SK-N-SH (cell line): ENCODE measurements around the gene PLIN5. TPM values are rescaled to one million over a fixed set of nuclear protein-coding genes. Genes with fewer than 3 reads are reported as not detected.

Source experiments
- CTCF ChIA-PET: fragments of 300-600, 350-600 bp; formaldehyde crosslinking; extraction: SDS; loops from one replicate; lab custom pipeline; 2021; lab: Yijun Ruan, JAX
- POLR2A ChIA-PET: fragments of 350-600 bp; sonication (Branson Sonifier 250); formaldehyde crosslinking; extraction: SDS; loops from one replicate; lab custom pipeline; 2020; ENCODE audit warnings: antibody characterized with exemption, inconsistent platforms; lab: Yijun Ruan, JAX
- DNase-seq: peaks from one replicate; pipeline ENCODE4 v3.0.0; 2012
- H2AFZ ChIP-seq: fragments of 200-600 bp; sonication (generic); 2 replicates; pipeline ENCODE4 v1.8.1; 2016; ENCODE audit warnings: antibody characterized with exemption, mild to moderate bottlenecking, low read depth
- H3F3A ChIP-seq: fragments of 200-600 bp; sonication (generic); replicated peaks from 2 replicates; pipeline ENCODE3; 2016; ENCODE audit warnings: antibody characterized with exemption, mild to moderate bottlenecking; ENCODE audit not compliant: insufficient read depth
- H3K27ac ChIP-seq, 2 experiments: fragments of 200-500 bp in 1 of 2; fragments of 200-600 bp in 1 of 2; sonication (Bioruptor generic) in 1 of 2; sonication (generic), shearing (Covaris generic) in 1 of 2; 2 replicates each; pipeline versions ENCODE4 v1.5.1 to v1.6.1; 2014 to 2016; ENCODE audit warnings: low read depth in 2 of 2, inconsistent platforms in 1 of 2, low read length in 1 of 2, mild to moderate bottlenecking in 1 of 2, mixed read lengths in 1 of 2
- H3K27me3 ChIP-seq: fragments of 200-600 bp; sonication (generic), shearing (Covaris generic); 2 replicates; pipeline ENCODE4 v1.6.1; 2016; ENCODE audit warnings: mixed run types; ENCODE audit not compliant: insufficient read depth
- H3K36me3 ChIP-seq, 2 experiments: fragments of 200-500 bp in 1 of 2; fragments of 200-600 bp in 1 of 2; sonication (Bioruptor generic) in 1 of 2; sonication (generic) in 1 of 2; replicated peaks in 1 of 2; 2 replicates each; pipeline versions ENCODE3 to v1.5.1; 2014 to 2016; ENCODE audit warnings: low read length in 1 of 2, mild to moderate bottlenecking in 1 of 2; ENCODE audit not compliant: insufficient read depth in 2 of 2, control insufficient read depth in 1 of 2
- H3K4me1 ChIP-seq, 2 experiments: fragments of 200-500 bp in 1 of 2; fragments of 200-600 bp in 1 of 2; sonication (Bioruptor generic) in 1 of 2; sonication (generic), shearing (Covaris generic) in 1 of 2; 2 replicates each; pipeline versions ENCODE4 v1.5.1 to v1.6.1; 2014 to 2016; ENCODE audit warnings: low read depth in 1 of 2, low read length in 1 of 2, mixed run types in 1 of 2; ENCODE audit not compliant: insufficient read depth in 2 of 2, control insufficient read depth in 1 of 2
- H3K4me2 ChIP-seq: fragments of 200-600 bp; sonication (generic), shearing (Covaris generic); 2 replicates; pipeline ENCODE4 v1.6.1; 2017; ENCODE audit warnings: mixed run types
- H3K4me3 ChIP-seq, 2 experiments: fragments of 200-500 bp in 1 of 2; fragments of 200-600 bp in 1 of 2; sonication (Bioruptor generic) in 1 of 2; sonication (generic), shearing (Covaris generic) in 1 of 2; 2 replicates each; pipeline versions ENCODE4 v1.5.1 to v1.8.1; 2014 to 2016; ENCODE audit warnings: low read depth in 2 of 2, inconsistent platforms in 1 of 2, low read length in 1 of 2, mild to moderate bottlenecking in 1 of 2, mixed read lengths in 1 of 2, moderate library complexity in 1 of 2
- H3K79me2 ChIP-seq: fragments of 200-600 bp; sonication (generic); 2 replicates; pipeline ENCODE4 v1.8.1; 2017; ENCODE audit warnings: mild to moderate bottlenecking; ENCODE audit not compliant: insufficient read depth
- H3K9ac ChIP-seq: fragments of 200-600 bp; sonication (generic); 2 replicates; pipeline ENCODE4 v1.6.1; 2017; ENCODE audit warnings: mixed run types
- H3K9me2 ChIP-seq: fragments of 200-600 bp; sonication (generic); 2 replicates; pipeline ENCODE4 v1.6.1; 2017; ENCODE audit warnings: mixed run types
- H3K9me3 ChIP-seq: fragments of 200-600 bp; sonication (generic); 2 replicates; pipeline ENCODE4 v1.6.1; 2017; ENCODE audit warnings: mixed run types, mild to moderate bottlenecking, moderate library complexity
- H4K20me1 ChIP-seq: fragments of 200-600 bp; sonication (generic); 2 replicates; pipeline ENCODE4 v1.6.1; 2017; ENCODE audit warnings: mild to moderate bottlenecking, mixed run types; ENCODE audit not compliant: insufficient read depth
- CTCF ChIP-seq: fragments of 200-600 bp; sonication (generic); IDR thresholded peaks from 2 replicates; pipeline ENCODE4 v1.6.1; 2017; ENCODE audit warnings: antibody characterized with exemption, mild to moderate bottlenecking, moderate library complexity
- EZH2phosphoT487 ChIP-seq: fragments of 200-600 bp; sonication (generic); IDR thresholded peaks from 2 replicates; pipeline ENCODE4 v1.6.1; 2017; ENCODE audit warnings: low read depth, mixed run types, mild to moderate bottlenecking, antibody characterized with exemption, moderate library complexity, borderline replicate concordance
- FOXJ3 ChIP-seq: sonication (generic); formaldehyde crosslinking; IDR thresholded peaks from 2 replicates; pipeline ENCODE4 v1.5.1; 2020; ENCODE audit warnings: mild to moderate bottlenecking, missing genetic modification reagents
- GABPA ChIP-seq: IDR thresholded peaks from 2 replicates; pipeline ENCODE4 v1.4.0; 2012; ENCODE audit warnings: low read depth, mild to moderate bottlenecking
- GATA2 ChIP-seq: sonication (generic); formaldehyde crosslinking; IDR thresholded peaks from 2 replicates; pipeline ENCODE4 v1.5.0; 2020; ENCODE audit warnings: mild to moderate bottlenecking, missing genetic modification reagents
- NRF1 ChIP-seq: IDR thresholded peaks from 2 replicates; pipeline ENCODE4 v1.6.1; 2012; ENCODE audit warnings: low read depth, mild to moderate bottlenecking, low read length
- RFX5 ChIP-seq: IDR thresholded peaks from 2 replicates; pipeline ENCODE4 v1.6.1; 2012; ENCODE audit warnings: mild to moderate bottlenecking, improper control_type of control experiment, low read length
- SIN3A ChIP-seq: IDR thresholded peaks from 2 replicates; pipeline ENCODE4 v1.6.1; 2012; ENCODE audit warnings: low read depth, mild to moderate bottlenecking, low read length, moderate library complexity, borderline replicate concordance
- TEAD4 ChIP-seq: IDR thresholded peaks from 2 replicates; pipeline ENCODE4 v1.4.0; 2012; ENCODE audit warnings: mild to moderate bottlenecking, borderline replicate concordance; ENCODE audit not compliant: insufficient read depth
- USF1 ChIP-seq: IDR thresholded peaks from 2 replicates; pipeline ENCODE4 v1.4.0; 2012; ENCODE audit warnings: low read depth, borderline replicate concordance
- ZBTB33 ChIP-seq: IDR thresholded peaks from 2 replicates; pipeline ENCODE4 v1.4.0; 2012; ENCODE audit warnings: low read depth, borderline replicate concordance
- WGBS: methylation state at CpG from one replicate; pipeline ENCODE4 v1.1.6; 2017; ENCODE audit warnings: low lambda C conversion rate; 5-methylcytosine and 5-hydroxymethylcytosine counted together
- polyA plus RNA-seq, 3 experiments: library from polyadenylated mRNA; depleted of rRNA; stranded (reverse); fragments of >200 nt; gene quantifications; 2 replicates each; pipeline ENCODE4 v1.2.3, GENCODE V29; 2012
- TF ChIP-seq, protein P1 (sequence below): fragments of 150-350 bp; IDR thresholded peaks from 2 replicates; pipeline ENCODE4 v1.6.1; 2017; ENCODE audit warnings: antibody characterized with exemption, low read length, low read depth, borderline replicate concordance

The PLIN5 gene
- polyA plus RNA-seq, 1 of the 3 experiments (the other 2 are of a cell fraction): 0.59 TPM

DNA sequence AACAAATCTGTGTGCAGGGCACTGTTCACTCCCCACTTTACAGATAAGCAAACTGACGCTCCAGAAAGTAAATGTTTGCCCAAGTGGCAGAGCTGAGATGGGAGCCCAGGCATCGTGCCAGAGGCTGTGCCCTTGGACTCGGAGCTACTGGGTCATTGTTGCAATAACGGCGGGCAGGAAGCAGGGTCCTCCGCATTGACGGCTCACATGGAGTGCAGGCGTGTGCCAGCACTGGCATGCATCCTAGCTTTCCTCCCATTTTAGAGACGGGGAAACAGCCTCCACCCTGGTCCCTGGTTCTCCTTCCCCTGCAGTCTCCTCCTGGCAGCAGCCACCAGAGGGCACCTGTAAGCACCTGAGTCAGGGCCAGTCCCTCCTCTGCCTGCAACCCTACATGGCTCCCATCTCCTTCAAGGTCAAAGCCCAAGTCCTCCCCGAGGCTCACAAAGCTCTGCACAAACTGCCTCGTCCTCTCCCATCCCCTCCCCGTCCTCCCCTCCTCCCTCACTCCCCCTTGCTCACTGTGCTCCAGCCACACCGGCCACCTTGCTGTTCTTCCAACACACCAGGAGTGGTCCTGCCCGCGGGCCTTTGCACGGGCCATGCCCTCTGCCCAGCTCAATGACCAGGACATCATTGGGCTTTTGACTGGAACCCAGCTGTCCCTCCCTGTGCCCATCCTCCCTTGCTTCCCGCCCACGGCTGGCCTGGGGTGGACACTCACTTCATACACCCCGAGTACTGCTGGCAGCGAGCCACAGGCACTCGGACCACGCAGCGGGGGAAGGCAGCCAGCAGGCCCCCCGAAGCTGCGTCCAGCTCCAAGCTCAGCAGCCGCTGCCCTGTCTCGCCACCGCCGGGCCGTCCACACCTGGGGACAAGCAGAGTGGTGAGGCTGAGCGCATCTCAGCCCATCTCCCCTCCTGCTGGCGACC is 12.5 kb upstream of the PLIN5 start:
- H3K9me2 ChIP-seq: no peaks in the 10 kb centered on the region
- H3K27me3 ChIP-seq: peaks cover 10% of the 10 kb centered on the region
- TF ChIP-seq CTCF (peak; percentile 50), FOXJ3 (no peak)
- ChIA-PET POLR2A (interaction anchor here (0.6 kb wide), 1 partner anchor 22 kb away, joined by 4 read pairs; no protein-coding TSS in a partner anchor), CTCF (interaction anchor here (0.6 to 3.0 kb wide), 14 partner anchors 9 to 93 kb away, joined by 3 to 21 read pairs (median 4); partner anchors contain the start of genes PLIN5 and SEMA6B)
- H3F3A ChIP-seq: no peaks in the 10 kb centered on the region
- H4K20me1 ChIP-seq: no peaks in the 10 kb centered on the region
- no peaks in the 10 kb centered on the region for H3K79me2 ChIP-seq
- no peaks in the 10 kb centered on the region for H3K9me3 ChIP-seq
- no peak overlapping the region for H3K27ac ChIP-seq
- no peak overlapping the region for H3K9ac ChIP-seq
- H3K4me2 ChIP-seq: no peak overlapping the region
- 19% methylated on average over 15 of the region's 32 CpGs for WGBS
- no peak overlapping the region for H2AFZ ChIP-seq
- H3K4me3 ChIP-seq: no peak overlapping the region
- DNase-seq: peak; percentile 59
- no peaks in the 10 kb centered on the region for H3K4me1 ChIP-seq
- no peaks in the 10 kb centered on the region for H3K36me3 ChIP-seq

DNA sequence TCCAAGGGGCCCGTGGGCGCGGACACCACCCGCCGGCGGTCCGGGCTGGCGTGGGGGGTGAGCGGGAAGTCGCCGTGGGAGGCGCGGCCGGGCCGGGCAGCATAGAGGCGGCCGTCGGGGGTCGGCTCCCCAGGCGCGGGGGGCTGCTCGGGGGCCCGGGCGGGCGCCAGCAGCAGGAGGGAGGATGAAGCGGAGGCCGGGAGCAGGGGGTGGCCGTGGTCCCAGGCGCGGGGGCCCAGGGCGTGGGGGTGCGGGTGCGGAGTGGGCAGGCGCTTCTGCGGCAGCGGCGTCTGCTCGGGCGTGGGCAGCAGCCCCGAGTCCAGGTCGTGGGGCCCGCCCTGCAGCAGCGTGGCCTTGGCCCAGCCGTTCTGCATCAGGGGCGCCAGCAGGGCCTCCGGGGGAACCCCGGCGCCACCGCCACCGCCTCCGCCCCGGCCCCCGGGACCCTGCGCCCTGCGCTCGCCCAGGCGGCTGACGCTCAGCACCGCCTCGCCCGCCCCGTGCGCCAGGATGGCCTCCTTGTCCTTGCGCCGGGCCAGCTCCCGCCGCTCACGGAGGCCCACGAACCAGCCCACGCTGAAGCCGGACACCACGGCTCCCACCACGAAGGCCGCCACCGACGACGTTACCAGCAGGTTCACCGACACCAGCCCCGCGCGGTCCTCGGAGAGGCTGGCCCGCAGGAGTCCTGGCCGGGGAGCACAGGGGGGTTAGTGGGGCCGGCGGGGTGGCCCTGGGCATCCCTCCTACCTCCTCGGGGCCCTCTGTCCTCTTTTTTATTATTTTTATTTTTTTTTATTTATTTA is 9.0 kb upstream of the PLIN5 start:
- Histone ChIP-seq H3K9ac (no peak overlapping the region), H3K36me3 (no peaks in the 10 kb centered on the region), H3K9me3 (no peaks in the 10 kb centered on the region), H3K9me2 (no peaks in the 10 kb centered on the region), H4K20me1 (no peaks in the 10 kb centered on the region), H3K27ac (no peak overlapping the region), H3F3A (no peaks in the 10 kb centered on the region), H3K4me3 (no peak overlapping the region), H3K4me1 (no peaks in the 10 kb centered on the region; a peak in 1 of 4 replicates), H3K4me2 (no peak overlapping the region)
- DNase-seq: no peak
- CTCF ChIA-PET: interaction anchor here (1.7 kb wide), 1 partner anchor 20 kb away, joined by 6 read pairs; no protein-coding TSS in a partner anchor
- TF ChIP-seq GABPA (no peak), TEAD4 (no peak), GATA2 (CRISPR knock-in tag) (no peak), ZBTB33 (no peak), EZH2phosphoT487 (no peak), RFX5 (no peak), NRF1 (no peak), SIN3A (no peak), USF1 (no peak), CTCF (no peak)
- TF ChIP-seq, protein P1, sequence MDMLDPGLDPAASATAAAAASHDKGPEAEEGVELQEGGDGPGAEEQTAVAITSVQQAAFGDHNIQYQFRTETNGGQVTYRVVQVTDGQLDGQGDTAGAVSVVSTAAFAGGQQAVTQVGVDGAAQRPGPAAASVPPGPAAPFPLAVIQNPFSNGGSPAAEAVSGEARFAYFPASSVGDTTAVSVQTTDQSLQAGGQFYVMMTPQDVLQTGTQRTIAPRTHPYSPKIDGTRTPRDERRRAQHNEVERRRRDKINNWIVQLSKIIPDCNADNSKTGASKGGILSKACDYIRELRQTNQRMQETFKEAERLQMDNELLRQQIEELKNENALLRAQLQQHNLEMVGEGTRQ: no peak
- TF ChIP-seq, all 33 proteins: peak for 0
- POLR2A ChIA-PET: no interaction called here
- H3K79me2 ChIP-seq: no peaks in the 10 kb centered on the region
- peaks cover 10% of the 10 kb centered on the region; the same call in 1 of the 2 replicates for H3K27me3 ChIP-seq
- WGBS: 86% methylated on average over 45 of the region's 87 CpGs
- no peak overlapping the region for H2AFZ ChIP-seq
